Hippocampal formation (tissue), 2 donors: ENCODE data around the gene OLFML2B.
"Not testable (repeated sequence)": the region's sequence is repeated elsewhere in the genome, so short reads cannot be mapped to it uniquely, and the experiment has no call there.

ENCODE experiments used
- DNase-seq, 2 donors: peaks; one replicate each; lab custom pipeline; 2025; lab: John Stamatoyannopoulos, UW

OLFML2B gene

DNA sequence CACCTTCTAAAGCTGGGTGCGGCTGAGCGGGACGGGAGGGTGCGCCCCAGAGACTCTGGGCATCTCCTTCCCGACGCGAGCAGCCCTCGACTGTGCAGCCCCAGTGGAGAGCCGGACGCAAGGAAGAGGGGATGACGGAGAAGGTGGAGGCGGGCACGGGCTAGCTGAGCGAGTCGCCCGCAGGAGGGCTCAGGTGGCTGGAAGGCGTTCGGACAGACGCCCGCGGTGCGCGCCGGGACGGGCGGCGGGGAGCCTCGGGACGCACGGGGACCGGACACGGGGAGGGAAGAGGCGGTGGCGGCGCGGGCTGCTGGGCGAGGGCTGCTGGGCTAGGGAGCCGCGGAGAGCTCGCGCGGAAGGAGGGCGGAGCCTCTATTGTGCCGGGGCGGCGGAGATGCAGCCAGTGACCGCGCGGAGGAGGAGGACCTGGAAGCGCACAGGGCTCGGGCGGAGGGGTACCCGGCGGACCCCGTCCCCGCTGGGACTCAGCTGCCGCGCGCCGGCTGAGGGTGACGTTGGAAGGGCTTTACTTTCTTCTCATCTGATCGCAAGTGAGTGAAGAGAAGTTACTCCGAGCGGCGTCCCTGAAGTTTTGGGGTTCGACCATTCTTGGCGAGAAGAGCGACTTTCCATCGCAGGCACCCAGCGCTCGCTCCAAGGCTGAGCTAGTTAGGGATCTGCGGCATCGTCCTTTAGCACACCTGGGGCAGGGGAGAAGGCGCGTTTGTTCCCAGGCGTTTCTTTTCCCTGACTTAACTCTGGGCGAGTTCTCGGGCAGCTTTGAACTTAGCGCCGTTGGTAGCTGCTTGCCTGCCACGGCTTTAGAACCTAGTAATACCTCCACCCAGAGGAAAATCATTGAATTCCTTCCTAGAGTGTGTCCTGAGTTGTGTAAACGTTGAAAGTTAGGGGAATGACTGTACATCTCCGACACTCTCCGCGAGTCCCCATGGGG, at the start of gene OLFML2B:
TSS of gene OLFML2B (minus strand) at position 323 of the 955 bp plus-strand sequence. CDS start 439 bp downstream, outside the sequence.
- peak; percentile 19 to 60 for DNase-seq

DNA sequence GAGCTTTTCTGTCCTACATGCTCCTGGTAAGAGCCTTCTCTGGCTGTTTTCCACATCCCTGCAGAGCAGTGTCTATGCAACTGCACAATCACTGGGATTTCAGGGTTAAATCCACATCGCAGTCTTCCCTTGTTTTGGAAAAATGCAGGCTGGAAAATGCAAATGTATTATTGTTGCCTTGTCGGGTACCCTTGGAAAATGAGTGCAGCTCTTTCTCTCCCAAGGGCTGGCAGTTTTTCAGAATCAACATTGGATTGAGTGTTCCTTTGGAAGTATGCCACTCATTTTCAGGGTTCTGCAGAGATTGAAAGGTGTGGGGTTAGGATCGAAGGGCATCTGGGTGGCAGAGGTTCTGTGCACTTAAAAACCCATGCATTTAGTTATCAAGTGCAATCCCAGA, 49.1 kb upstream of the OLFML2B start:
- no peak for DNase-seq

DNA sequence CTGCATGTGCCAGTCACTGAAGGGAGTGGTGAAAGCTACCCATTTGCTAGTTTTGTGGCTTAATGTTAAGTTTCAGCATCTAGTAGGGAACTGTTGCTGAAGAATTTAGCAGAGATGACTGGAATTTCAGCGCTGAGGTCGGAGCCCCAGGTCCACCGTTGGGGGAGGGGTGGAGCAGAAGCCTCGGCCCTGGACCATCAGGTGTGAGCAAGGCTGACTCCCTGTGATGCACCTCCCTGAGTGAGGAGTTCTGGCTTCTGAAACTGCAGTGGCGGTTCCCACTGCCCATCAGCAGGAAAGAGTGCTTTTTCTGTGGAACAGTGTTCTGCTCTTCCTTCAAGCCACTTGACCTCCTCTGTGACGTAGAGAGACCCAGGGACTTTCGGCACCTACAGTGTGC, 47.2 kb upstream of the OLFML2B start:
- DNase-seq, result no peak

DNA sequence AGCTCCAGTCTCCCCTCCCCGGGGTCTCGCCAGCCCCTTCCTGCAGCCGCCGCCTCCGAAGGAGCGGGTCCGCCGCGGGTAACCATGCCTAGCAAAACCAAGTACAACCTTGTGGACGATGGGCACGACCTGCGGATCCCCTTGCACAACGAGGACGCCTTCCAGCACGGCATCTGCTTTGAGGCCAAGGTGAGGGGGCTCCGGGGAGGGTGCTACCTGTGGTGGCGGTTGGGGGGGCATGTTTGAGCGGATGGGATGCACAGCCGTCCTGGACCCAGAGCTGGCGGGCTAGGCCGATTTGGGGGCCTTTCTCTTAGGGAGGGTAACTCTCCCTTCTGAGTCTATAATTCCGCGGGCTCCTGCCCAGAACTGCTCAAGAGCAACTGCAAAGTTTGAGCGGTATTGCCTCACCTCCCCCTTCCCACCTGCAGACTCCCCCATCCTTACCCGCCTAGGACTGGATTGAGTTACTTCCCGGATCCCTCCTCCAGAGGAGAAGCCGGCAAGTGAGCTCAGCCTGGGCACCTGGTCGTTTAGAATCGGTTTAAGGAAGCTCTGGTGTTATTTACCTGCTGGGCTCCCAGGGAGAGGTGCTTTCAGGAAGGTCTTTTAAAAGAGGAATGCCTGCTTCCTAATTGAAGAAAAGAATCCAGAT, 46.6 kb upstream of the OLFML2B start:
- DNase-seq, result no peak

DNA sequence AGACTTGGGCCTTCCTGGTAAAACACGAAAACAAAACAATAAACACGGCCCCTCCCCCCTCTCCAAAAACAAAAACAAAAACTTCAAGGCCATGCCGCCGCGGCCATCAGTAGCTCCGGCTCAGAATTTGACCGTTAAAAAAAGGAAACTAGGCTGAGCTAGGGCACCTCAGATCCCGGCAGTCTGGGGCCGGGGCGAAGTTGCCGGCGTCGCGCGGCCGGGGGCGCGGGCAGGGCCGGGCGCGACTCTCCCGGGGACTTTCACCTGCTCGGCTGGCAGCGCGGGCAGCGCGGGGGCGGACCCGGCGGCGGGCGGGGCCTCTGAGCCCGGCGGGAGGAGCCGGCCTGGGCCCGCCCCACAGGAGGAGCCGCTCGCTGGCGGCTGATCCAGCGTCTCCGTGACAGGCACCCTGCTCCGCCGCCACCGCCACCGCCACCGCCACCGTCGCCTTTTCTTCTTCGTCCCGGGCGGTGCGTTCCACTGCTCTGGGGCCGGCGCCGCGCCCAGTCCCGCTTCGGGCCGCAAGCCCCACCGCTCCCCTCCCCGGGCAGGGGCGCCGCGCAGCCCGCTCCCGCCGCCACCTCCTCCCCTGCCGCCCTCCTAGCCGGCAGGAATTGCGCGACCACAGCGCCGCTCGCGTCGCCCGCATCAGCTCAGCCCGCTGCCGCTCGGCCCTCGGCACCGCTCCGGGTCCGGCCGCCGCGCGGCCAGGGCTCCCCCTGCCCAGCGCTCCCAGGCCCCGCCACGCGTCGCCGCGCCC, 45.8 kb upstream of the OLFML2B start, which contains the start of gene NOS1AP:
TSS of gene NOS1AP (plus strand) at position 358 of the 760 bp plus-strand sequence. CDS start 487 bp downstream, outside the sequence.
- DNase-seq, result peak; percentile 69 to 83

DNA sequence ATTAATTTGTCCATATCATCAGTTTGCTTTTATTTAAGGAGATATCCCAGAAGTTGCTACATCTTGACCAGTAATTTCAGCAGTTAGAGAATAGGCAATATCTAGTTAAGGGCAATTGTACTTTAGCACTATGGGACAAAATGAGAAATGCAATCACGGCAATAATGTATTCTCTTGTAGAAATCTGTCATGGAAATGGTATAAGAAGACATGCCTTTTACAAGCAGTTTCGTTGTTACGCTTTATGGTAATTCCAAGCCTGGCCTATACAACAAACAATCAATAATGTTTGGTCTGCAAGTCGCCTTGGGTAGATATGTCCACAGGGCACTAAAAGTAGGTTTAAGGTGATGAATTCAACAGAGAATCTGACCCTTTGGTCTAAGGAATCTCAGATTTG, 44.6 kb upstream of the OLFML2B start:
- DNase-seq, result no peak

DNA sequence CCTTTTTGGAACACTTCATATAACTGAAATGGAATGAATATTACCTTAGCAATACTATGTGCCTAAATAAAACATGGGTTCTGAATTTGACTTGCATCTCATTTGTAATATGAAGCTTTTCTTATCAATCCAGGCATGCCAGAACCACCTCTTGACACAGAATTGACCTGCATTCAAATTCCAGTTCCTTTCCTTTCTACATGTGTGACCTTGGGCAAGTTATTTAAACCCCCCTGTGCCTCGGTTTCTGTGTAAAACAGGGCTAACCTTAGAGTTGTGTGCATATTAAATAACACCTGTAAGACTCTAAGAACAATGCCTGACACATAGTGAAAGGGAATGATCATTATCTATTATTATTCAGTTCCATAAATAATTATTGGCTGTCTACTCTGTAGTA, 43.8 kb upstream of the OLFML2B start:
- no peak for DNase-seq

DNA sequence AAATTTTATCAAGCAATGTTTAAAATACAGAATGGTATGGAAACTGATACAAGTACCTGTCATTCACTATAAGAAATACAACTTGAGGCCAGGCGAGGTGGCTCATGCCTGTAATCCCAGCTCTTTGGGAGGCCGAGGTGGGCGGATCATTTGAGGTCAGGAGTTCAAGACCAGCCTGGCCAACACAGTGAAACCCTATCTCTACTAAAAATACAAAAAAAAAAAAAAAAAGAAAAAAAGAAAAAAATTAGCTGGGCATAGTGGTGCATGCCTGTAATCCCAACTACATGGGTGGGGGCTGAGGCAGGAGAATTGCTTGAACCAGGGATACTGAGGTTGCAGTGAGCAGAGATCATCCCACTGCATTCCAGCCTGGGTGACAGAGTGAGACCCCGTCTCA, 43.2 kb upstream of the OLFML2B start:
- not testable (repeated sequence) for DNase-seq

DNA sequence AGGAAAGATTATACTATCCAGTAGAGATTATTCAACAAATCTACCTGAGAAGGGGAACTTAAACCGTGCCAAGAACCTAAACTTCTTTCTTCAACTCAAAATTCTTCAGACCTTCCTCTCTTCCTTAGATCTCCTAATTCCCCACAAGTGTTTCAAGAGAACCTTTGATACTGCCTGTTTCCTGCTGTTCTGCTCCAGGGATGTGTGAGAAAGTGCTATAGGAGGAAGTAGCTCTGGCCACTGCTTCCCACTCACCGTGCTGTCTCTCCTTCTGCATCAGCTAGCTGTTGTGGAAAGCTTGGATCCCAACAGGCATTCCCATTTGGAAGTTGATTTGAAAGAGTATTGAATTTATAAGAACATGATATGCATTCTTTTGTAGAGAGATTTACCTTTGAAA, 41.3 kb upstream of the OLFML2B start:
- DNase-seq, result no peak

DNA sequence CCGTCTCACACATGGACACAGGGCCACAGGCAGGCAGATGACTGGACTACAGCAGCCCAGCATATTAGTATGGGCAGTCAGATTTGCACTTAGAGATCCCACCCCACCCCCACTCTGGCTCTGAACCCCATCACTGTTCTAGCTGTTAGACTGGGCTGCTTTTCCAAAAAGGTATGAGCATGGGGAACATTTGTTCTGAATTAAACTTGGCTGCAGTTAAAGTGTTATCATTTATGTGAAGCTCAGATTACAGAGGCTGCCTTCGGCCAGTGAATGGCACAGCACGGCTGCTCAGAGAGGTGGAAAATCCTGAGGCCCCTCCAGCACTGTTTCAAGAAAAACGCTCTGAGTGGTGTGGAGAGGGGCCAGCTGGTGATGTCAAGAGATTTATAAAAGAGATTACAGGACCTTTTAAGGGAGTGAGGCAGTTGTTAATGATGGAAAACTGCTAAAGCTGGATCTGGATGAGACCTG, 38.9 kb upstream of the OLFML2B start:
- no peak for DNase-seq

DNA sequence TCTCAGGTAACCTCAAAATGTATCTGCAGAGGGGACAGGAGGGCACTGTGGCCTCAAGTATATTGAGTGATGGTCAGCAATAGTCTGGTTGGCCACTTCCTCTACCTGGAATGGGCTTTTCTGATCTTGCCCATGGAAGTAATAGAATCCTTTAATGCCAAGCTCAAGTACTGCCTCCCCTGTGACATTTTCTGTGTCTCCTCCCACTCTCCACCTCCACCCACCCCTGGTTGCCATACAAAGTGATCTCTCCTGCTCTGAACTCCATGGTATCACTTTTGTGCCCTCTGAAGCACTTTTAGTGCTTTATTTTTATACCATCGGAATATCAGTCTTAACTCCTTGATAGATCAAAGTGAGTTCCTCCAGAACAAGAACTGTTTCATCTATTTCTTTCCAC, 36.6 kb upstream of the OLFML2B start:
- DNase-seq, result no peak

DNA sequence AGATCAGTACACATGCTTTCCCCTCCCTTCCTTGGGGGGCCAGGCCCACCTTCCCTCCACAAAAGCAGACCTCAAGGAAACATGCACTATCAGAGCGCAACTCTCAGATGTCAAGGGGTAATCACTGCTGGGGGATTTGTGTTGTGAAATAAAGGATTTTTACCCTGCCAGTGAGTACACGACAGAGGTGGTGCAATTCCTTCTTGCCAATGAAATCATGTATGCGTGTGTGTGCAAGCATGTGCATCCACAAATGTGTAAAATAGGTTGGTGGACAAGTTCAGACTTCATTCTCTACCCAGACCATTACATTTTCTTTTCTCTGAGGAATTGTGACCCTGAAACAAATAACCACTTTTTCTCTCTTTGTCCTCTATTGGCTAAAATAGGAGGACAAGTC, 36.1 kb upstream of the OLFML2B start:
- no peak for DNase-seq

DNA sequence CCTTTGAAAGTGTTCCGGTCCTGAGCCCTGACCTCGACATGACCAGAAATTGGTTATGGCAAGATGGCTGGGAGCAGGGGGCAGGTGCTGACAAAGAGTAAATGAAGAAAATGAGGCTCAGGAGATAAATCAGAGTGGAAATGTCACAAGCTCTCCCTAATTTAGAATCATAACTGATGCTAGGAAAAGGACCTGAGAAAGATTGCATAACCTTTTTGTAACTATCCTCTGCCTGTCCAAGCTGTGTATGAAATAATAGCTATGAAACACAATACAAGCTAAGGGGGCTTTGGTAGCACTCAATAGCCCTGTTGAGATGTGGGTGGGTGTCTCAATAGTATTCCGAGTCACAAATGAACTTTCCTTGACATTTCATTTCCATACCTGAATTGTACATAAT, 32.9 kb upstream of the OLFML2B start:
- no peak for DNase-seq

DNA sequence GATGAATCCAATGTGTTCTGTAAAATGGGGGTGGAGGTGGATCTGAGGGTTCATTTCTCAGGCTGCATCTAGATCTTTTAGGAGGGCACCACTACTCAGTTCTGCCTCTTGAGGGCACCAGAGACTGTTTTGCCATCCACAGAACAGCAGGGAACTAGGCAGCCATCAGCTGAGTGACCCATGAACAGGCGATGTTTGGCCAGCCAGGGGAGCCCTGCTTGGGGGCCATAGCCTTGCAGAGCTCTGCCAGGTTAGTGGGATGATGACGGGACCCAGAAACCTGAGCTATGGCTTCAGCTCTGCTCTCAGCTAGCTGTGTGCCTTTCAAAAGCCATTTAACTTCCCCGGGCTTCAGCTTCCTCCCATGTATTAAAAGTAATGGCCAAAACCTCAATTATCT, 32.4 kb upstream of the OLFML2B start:
- DNase-seq, result peak; percentile 65 to 75

DNA sequence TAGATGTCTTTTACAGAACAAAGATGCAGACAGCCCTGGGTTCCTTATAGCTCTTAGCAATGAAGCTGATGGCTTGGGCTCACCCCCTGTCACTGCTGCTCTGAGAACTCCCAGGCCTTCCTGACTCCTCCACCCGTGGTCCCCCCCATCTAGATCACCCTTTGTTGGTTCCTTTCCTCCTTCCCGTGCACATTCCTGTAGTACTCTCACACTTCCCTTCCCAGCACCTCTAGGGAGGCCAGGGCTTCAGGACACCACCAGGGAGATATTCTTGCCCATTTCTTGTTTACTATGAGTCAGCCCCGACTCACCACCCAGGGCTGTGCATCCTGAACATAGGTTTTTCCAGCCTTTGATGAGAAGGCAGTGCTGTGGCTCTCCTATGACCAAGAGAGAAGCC, 31.4 kb upstream of the OLFML2B start:
- no peak for DNase-seq

DNA sequence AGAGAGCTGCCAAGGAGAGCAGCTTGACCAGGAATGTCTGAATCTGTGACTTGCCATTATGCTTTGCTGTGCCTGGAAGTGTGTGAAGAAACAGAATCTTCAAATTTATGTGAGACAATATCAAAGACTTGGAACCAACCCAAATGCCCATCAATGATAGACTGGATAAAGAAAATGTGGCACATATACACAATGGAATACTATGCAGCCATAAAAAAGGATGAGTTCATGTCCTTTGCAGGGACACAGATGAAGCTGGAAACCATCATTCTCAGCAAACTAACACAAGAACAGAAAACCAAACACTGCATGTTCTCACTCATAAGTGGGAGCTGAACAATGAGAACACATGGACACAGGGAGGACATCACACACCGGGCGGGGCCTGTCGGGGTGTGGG, 30.3 kb upstream of the OLFML2B start:
- DNase-seq, result not testable (repeated sequence)

DNA sequence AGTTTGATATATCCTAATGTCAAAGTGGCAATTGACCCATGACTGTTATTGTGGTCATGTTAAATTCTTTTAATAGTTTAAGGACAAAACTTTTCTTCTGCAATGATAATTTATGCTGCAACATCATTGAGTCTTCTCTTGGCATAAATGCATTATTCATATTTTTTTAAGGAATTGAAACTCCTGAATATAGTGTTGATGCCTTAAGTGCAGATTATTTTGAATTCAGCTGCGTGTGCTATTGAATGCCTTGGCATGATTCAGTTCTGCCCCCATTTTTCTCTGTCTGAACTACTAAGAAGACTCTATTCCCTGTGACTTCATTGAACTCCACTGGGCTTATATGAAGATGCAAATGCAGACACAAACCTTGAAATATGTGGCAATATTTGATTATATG, 23.3 kb upstream of the OLFML2B start:
- DNase-seq, result no peak

DNA sequence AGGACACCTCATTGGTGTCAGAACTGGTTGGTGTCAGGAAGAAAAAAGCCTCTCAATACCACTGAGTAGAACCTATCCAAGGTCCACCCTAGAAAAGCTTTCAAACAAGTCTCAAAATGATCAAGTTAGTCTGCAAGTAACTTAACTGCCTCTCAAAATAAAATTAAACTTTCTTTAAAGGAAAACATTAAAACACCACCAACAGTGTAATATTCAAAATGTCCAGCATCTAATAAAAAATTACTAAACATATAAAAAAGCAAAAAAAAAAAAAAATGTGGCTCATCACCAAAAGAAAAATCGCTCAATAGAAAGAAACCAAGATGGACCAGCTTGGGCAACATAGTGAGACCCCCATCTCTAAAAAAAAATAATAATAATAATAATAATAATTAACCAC, 18.7 kb upstream of the OLFML2B start:
- no peak for DNase-seq

DNA sequence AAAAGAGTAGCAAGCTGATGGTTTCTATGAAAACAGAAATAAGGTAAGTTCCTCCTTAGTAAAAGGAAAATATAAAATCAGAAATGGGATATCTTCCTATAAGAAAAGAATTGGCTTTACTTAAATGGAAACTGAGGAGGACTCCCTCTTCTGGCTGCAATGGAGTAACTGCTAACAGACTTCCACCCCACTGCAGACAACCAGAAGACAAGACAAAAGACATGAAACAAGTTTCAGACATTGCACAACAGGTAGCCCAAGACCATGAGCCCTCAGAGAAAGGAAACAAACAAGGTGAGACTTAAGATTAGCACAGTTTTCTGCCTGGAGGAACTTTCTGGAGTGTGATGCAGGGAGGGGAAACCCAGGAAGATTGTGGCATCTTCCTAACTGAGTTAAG, 17.0 kb upstream of the OLFML2B start:
- peak in 1 of 2 donors; percentile 8 for DNase-seq

DNA sequence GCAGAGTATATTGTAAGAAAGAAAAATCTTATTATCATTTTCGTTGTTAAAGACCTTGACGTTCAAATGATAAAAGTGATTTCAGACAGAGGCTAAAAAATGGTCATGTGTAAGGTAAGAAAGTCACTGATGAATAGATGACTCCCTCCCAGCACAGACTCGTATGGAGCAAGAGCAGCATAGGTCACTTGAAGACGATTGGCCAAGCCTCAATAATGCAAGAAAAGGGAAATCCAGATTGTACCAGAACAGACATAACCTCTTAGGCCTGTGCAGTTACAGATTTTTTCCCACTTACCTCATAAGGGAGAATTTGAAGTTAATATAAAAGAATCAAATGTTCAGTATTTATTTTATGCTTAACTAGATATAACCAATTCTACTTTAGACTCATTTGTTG, 16.3 kb upstream of the OLFML2B start:
- no peak for DNase-seq

DNA sequence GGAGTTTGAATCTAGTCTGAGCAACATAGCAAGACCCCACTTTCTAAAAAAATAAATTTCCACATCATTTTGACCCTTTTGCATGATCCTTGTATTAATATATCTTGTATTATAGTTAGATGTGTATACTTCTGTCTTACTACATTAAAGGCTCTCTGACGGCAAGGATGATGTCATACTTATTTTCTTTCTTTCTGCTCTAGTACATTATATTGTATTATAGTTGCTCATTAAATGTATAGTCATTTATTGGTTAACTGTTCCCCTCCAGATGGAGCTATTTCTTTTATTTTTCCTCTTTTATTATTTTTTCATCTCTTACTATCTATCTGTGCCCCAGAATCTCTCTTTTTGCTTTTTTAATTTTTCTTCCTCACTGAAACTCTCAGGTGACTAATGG, 15.0 kb upstream of the OLFML2B start:
- DNase-seq, result no peak

DNA sequence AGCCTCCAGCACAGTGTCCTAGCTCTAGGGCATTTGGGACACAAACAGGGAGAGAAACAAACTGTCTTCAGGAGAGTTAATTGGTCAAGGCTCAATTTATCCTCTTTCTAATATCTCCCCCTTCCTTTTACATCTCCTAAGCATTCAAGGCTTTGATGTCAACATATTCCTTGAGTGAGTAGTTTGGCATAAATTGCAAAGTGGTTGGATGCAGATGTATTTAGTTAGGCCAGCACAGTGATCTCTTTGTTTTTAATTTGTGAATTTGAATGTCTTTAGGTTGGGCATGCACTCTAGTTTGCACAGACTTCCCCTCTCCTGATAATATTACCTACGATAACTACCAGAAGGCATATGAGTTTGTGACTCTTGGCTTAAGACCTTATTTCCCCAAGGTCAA, 12.5 kb upstream of the OLFML2B start:
- DNase-seq, result no peak
